A673 (cell line): ENCODE results near the gene ATP2B1.

ENCODE experiments used
- EZH2 ChIP-seq: fragments of 200-600 bp; sonication (generic); IDR thresholded peaks from 2 replicates; pipeline ENCODE4 v1.6.1; 2017; ENCODE audit warnings: borderline replicate concordance, low read depth, mild to moderate bottlenecking, mixed read lengths, antibody characterized with exemption, low read length; ENCODE audit not compliant: poor library complexity, severe bottlenecking
- TF ChIP-seq, protein P1 (sequence below): fragments of 300-800, 200-600 bp; sonication (generic); conservative IDR thresholded peaks from 2 replicates; pipeline ENCODE4 v1.5.1; 2017; ENCODE audit warnings: low read depth, mild to moderate bottlenecking, antibody characterized with exemption, low read length, moderate library complexity, mixed read lengths

- TF ChIP-seq, protein P1, sequence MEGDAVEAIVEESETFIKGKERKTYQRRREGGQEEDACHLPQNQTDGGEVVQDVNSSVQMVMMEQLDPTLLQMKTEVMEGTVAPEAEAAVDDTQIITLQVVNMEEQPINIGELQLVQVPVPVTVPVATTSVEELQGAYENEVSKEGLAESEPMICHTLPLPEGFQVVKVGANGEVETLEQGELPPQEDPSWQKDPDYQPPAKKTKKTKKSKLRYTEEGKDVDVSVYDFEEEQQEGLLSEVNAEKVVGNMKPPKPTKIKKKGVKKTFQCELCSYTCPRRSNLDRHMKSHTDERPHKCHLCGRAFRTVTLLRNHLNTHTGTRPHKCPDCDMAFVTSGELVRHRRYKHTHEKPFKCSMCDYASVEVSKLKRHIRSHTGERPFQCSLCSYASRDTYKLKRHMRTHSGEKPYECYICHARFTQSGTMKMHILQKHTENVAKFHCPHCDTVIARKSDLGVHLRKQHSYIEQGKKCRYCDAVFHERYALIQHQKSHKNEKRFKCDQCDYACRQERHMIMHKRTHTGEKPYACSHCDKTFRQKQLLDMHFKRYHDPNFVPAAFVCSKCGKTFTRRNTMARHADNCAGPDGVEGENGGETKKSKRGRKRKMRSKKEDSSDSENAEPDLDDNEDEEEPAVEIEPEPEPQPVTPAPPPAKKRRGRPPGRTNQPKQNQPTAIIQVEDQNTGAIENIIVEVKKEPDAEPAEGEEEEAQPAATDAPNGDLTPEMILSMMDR = no peak
- TF ChIP-seq EZH2 = no peak
These were observed 12.8 kb upstream of the ATP2B1 start for GRCh38 chr12:89721291-89721987.
